Transverse colon (tissue), 3 donors: ENCODE data around the gene COL5A3.

Source experiments
- CTCF ChIP-seq, 5 experiments: fragments of 200-600 bp in 3 of 5; fragments of 450-650 bp in 2 of 5; sonication (generic) in 3 of 5; IDR thresholded peaks; 1 replicate in 2 of 5; 2 replicates in 3 of 5; pipeline ENCODE4 v1.5.1; 2016 to 2017; ENCODE audit warnings: antibody characterized with exemption in 5 of 5, inconsistent platforms in 3 of 5, mild to moderate bottlenecking in 2 of 5, moderate library complexity in 1 of 5
- EP300 ChIP-seq: sonication (generic); formaldehyde crosslinking; IDR thresholded peaks from one replicate; pipeline ENCODE4 v1.6.1; 2017; ENCODE audit warnings: antibody characterized with exemption, low read depth

- TF ChIP-seq CTCF (IDR thresholded peaks at IDR 0.05) (no peak), EP300 (no peak)
Measured at GRCh38 chr19:10037809-10038208, 27.5 kb upstream of the COL5A3 start.
